K562 treated with DMSO at 1 percent for 4 hours (cell line): Measurements from ENCODE around the gene KRTAP6-3. TPM values are rescaled to one million over a fixed set of nuclear protein-coding genes. Genes with fewer than 3 reads are reported as not detected.

Source experiments
- total RNA-seq: library from RNA; unstranded; fragments of 300-600 nt; gene quantifications from 2 replicates; pipeline ENCODE4 v1.2.3, GENCODE V29; 2022; ENCODE audit not compliant: insufficient read depth

The KRTAP6-3 gene
- not detected in 2 replicates for total RNA-seq

DNA sequence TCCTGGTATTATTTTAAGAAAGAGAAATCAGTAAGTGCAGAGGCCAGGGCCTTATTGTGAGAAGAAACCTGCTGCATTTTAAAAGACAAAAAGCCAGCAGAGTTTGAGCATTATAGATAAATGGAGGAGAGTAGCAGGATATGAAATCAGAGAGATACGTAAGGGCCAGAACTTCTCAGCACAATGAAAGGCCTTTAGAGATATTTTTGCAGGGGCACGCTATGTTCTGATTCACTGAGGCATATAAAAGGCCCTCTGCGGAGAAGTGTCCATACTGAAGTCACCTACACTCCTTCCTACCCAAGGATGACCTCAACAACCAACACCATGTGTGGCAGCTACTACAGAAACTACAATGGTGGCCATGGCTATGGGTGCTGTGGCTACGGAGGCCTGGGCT, at the start of gene KRTAP6-3:
Gene KRTAP6-3, plus strand, starts transcription at position 301 of the 400 bp plus-strand sequence. Its CDS starts 6 bp downstream, at position 307.

GRCh38 chr21:30561264-30561895, 30.9 kb upstream of the KRTAP6-3 start, which contains the start of gene KRTAP19-7:
KRTAP19-7 (minus strand) TSS chr21:30561314; CDS start chr21:30561289, 25 bp downstream.

DNA sequence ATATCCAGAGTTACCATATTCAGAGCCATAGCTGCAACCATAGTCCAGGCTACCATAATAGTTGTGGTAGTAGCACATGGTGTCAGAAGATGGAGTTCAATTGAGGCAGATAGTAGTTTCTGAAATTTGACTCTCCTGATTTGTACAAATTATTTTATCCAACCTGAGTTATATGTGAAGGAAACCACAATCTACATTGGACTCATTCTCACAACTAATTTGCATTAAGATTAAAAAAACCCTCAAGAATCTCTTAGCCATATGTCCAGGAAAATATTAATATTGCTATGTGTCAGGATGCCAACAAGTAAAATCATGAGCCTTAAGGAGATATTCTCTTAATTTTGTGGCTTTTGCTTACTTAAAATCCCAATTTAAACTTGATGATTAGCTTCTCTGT, 1.9 kb upstream of the KRTAP6-3 start, which contains the start of gene KRTAP22-2:
Gene KRTAP22-2, minus strand, starts transcription at position 101 of the 400 bp plus-strand sequence.

DNA sequence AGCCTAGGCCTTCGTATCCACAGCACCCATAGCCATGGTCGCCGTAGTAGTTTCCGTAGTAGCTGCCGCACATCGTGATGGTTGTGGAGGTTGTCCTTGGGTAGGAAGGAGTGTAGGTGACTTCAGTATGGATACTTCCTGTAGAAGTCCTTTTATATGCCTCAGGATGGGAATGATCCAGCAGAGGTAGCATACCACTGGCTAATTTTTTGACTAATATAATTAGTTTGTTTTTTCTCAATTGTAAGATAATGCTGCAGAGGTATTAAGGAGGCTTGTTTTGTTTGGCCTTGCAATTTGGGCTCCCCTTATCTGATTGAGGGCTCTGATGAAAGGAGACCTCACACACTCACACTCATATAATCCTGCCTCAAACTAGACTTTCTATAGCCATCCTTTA, 6.6 kb downstream of the KRTAP6-3 start, which contains the start of gene KRTAP6-2:
Gene KRTAP6-2, minus strand, starts transcription at position 101 of the 400 bp plus-strand sequence. Its CDS starts 28 bp downstream, at position 73.

DNA sequence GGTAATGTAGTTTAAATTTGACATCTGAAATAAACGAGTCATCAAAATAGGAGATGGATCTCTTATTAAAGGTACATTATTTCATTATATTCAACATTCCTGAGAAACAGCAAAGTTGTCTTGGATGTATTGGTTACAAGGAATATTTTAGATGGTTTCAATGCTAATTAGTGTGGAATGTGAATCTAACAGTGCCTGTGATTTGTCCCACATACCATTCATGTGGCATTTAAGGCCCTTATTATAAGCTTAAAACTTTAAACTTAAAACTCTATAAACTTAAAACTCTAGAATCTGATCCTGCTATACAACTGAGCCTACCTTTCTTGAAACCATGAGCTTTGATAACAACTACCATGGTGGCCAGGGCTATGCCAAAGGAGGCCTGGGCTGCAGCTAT, 8.5 kb downstream of the KRTAP6-3 start, which contains the start of gene KRTAP22-1:
Gene KRTAP22-1, plus strand, starts transcription at position 301 of the 400 bp plus-strand sequence.

GRCh38 chr21:30613836-30614235, 21.6 kb downstream of the KRTAP6-3 start, which contains the start of gene KRTAP6-1:
KRTAP6-1 (minus strand) TSS chr21:30613930; CDS start chr21:30613904, 26 bp downstream.

GRCh38 chr21:30616125-30616524, 23.9 kb downstream of the KRTAP6-3 start, which contains the start of gene KRTAP20-1:
KRTAP20-1 (plus strand) TSS chr21:30616425; CDS start chr21:30616455, 30 bp downstream.

GRCh38 chr21:30620522-30620921, 28.3 kb downstream of the KRTAP6-3 start, which contains the start of gene KRTAP20-4:
KRTAP20-4 (plus strand) TSS chr21:30620627.

DNA sequence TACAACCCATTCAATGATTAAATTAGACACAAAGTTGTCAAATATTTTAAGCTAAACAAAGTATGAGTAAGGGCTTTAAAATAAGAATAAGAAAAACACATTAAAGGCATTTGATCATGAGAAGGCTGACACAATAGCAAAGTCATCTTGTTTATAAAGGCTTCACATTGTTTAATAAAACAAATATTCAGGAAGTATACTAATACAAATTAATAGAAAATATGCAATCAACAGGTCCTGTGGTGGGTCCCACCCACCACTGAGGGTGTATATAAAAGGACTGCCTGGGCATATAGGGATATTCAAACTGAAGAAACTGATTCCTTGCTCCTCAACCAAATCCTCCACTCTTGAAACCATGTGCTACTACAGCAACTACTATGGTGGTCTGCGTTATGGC, 42.7 kb downstream of the KRTAP6-3 start, which contains the start of gene KRTAP20-2:
Gene KRTAP20-2, plus strand, starts transcription at position 301 of the 400 bp plus-strand sequence. Its CDS starts 58 bp downstream, at position 359.

GRCh38 chr21:30642564-30642963, 50.3 kb downstream of the KRTAP6-3 start, which contains the start of gene KRTAP20-3:
KRTAP20-3 (plus strand) TSS chr21:30642864.

Other genes with a start within 250 kb of the KRTAP6-3 start
- gene KRTAP23-1, start 243.8 kb upstream of the KRTAP6-3 start, total RNA-seq: not detected in 2 replicates
- not detected in 2 replicates for gene KRTAP13-2, start 220.2 kb upstream of the KRTAP6-3 start, total RNA-seq
- not detected in 2 replicates for gene KRTAP13-1, start 196.4 kb upstream of the KRTAP6-3 start, total RNA-seq
- not detected in 2 replicates for gene KRTAP13-3, start 166.5 kb upstream of the KRTAP6-3 start, total RNA-seq
- gene KRTAP13-4, start 162.2 kb upstream of the KRTAP6-3 start, total RNA-seq: not detected in 2 replicates
- not detected in 2 replicates for gene KRTAP15-1, start 152.2 kb upstream of the KRTAP6-3 start, total RNA-seq
- not detected in 2 replicates for gene KRTAP19-1, start 112.1 kb upstream of the KRTAP6-3 start, total RNA-seq
- not detected in 2 replicates for gene KRTAP19-2, start 105.0 kb upstream of the KRTAP6-3 start, total RNA-seq
- gene KRTAP19-3, start 100.4 kb upstream of the KRTAP6-3 start, total RNA-seq: not detected in 2 replicates
- not detected in 2 replicates for gene KRTAP19-4, start 95.3 kb upstream of the KRTAP6-3 start, total RNA-seq
- gene KRTAP19-5, start 90.3 kb upstream of the KRTAP6-3 start, total RNA-seq: not detected in 2 replicates
- not detected in 2 replicates for gene KRTAP19-6, start 50.6 kb upstream of the KRTAP6-3 start, total RNA-seq
- not detected in 2 replicates for gene KRTAP19-7, start 31.1 kb upstream of the KRTAP6-3 start, total RNA-seq
- not detected in 2 replicates for gene KRTAP22-2, start 2.0 kb upstream of the KRTAP6-3 start, total RNA-seq
- gene KRTAP6-2, start 6.5 kb downstream of the KRTAP6-3 start, total RNA-seq: not detected in 2 replicates
- not detected in 2 replicates for gene KRTAP22-1, start 8.6 kb downstream of the KRTAP6-3 start, total RNA-seq
- not detected in 2 replicates for gene KRTAP6-1, start 21.5 kb downstream of the KRTAP6-3 start, total RNA-seq
- not detected in 2 replicates for gene KRTAP20-1, start 24.0 kb downstream of the KRTAP6-3 start, total RNA-seq
- gene KRTAP20-4, start 28.2 kb downstream of the KRTAP6-3 start, total RNA-seq: not detected in 2 replicates
- gene KRTAP20-2, start 42.8 kb downstream of the KRTAP6-3 start, total RNA-seq: not detected in 2 replicates
- gene KRTAP20-3, start 50.4 kb downstream of the KRTAP6-3 start, total RNA-seq: not detected in 2 replicates
- not detected in 2 replicates for gene KRTAP21-3, start 126.3 kb downstream of the KRTAP6-3 start, total RNA-seq
- gene KRTAP21-2, start 154.8 kb downstream of the KRTAP6-3 start, total RNA-seq: not detected in 2 replicates
- gene KRTAP21-1, start 163.0 kb downstream of the KRTAP6-3 start, total RNA-seq: not detected in 2 replicates
- gene KRTAP8-1, start 220.8 kb downstream of the KRTAP6-3 start, total RNA-seq: not detected in 2 replicates
- not detected in 2 replicates for gene KRTAP7-1, start 237.3 kb downstream of the KRTAP6-3 start, total RNA-seq